HG03442 (cell line): ENCODE results near the gene ALKBH4.

Experiments
- ATAC-seq: cut with Tn5 transposase; IDR thresholded peaks from one replicate; pipeline ENCODE4 v1.9.1; 2021; ENCODE audit warnings: mild to moderate bottlenecking, moderate library complexity; ENCODE audit not compliant: unreplicated experiment

ALKBH4 gene

DNA sequence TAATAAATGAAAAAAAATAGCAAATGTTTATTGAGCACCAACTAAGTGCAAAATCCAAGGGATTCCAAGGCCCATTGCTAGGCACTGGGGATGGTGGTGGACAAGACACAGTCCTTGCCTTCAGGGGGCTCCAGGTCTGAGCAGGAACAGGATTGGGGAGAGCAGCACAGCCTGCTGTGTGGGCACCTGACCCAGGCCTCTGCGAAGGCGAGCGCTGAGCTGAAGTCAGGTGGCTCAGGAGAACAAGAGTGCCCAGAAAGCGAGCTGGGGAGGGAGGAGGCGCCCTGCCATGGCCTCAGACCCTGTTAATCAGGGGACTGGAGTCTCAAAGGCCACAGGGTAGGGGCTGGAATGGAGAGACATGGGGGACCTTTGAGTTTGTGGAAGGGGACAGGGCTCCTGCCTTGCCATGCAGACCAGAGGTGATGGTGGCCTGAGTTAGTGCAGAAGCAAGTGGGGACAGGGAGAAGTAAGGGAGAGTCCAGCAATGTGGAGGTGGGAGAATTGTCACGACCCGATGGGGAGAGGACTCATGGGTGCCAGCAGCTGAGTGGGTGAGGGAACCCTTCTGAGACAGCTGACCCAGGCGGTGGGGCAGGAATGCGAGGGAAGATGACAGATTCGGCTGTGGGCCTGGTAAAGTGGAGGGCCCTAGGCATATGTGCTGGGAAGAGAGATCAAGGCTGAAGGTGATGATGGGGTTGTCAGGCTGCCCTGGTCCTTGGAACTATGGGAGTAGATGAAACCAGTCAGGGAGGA lies 35.3 kb downstream of the ALKBH4 start:
- no peak for ATAC-seq

GRCh38 chr7:102427019-102427405 lies 37.7 kb downstream of the ALKBH4 start:
- no peak for ATAC-seq

- peak; percentile 38 for ATAC-seq
Measured at GRCh38 chr7:102426268-102427018, 38.2 kb downstream of the ALKBH4 start.

GRCh38 chr7:102425639-102426267 lies 38.9 kb downstream of the ALKBH4 start:
- peak; percentile 56 for ATAC-seq

- ATAC-seq = no peak
Measured at GRCh38 chr7:102424787-102425218, 39.9 kb downstream of the ALKBH4 start.

DNA sequence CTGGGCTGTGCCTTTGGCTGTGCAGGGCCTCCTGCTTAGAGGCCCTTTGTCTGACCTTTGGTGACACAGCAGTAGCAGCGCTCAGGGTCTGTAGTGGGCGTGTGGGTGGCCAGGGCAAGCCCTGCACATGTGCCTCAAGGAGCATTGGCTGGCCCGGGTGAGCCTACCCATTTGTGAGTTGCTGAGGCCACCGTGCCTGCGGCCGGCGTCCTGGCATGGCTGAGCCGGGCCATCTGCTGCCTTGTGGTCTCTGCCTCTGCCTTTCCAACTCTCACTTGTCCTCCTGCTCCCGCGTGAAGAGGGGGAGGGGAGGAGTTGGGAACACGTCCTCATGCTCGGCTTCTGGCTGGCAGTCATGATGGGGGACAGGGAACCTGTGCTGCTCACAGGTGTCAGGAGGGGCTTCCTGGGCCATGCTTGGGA lies 40.5 kb downstream of the ALKBH4 start:
- no peak for ATAC-seq

GRCh38 chr7:102421706-102422240 lies 42.9 kb downstream of the ALKBH4 start:
- ATAC-seq = no peak

DNA sequence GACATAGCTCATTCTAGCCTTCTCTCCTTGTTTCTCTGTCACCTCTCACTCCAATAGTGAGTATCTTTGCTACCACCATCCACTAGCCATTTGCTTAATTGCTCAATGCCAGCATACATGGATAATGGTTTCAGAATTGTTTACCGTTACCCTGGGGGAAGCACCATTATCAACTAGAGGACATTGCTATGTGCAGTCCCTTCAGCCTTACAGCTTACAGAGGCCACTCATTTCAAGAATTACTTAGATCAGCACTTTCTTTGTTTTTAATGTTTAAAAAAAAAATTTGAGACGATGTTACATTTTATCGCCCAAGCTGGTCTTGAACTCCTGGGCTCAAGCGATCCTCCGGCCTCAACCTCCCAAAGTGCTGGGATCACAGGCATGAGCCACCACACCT lies 46.1 kb downstream of the ALKBH4 start:
- ATAC-seq = no peak

- ATAC-seq = no peak
Measured at GRCh38 chr7:102417105-102417504, 47.6 kb downstream of the ALKBH4 start.

DNA sequence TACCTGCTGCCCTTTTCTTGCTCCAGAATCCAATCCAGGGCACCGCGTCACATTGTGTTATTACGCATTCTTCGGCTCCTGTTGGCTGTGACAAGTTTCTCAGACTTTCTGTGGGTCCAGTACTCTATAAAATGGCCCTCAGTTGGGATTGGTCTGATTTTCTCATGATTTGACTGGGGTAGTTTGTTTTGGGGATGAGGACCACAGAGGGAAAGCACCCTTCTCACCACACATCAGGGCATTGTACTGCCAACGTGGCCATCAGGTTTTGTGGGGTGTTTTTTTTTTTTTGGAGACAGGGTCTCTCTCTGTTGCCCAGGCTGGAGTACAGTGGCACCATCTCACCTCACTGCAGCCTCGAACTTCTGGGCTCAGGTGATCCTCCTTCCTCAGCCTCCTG lies 48.3 kb downstream of the ALKBH4 start:
- no peak for ATAC-seq

- no peak for ATAC-seq
Measured at GRCh38 chr7:102415685-102416225, 48.9 kb downstream of the ALKBH4 start.

GRCh38 chr7:102413611-102414010 lies 51.1 kb downstream of the ALKBH4 start:
- ATAC-seq = no peak

DNA sequence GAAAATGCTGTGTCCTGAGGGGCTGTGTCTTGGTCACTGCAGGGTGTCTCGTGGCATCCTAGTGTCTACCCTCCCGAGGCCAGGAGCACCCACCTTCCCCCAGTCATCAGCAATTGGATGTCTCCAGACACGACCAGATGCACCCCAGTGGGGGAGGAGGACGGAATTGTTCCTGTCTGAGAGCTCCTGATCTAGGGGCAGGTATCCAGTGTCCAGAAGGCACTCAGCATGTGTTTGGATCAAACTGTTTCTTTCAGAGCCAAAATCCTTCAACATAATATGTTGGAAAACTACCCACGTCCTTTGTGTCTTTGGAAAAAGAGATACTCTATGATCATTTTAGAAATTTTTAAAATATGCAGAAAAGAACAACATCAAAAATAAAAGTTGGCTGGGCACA lies 51.6 kb downstream of the ALKBH4 start:
- no peak for ATAC-seq

DNA sequence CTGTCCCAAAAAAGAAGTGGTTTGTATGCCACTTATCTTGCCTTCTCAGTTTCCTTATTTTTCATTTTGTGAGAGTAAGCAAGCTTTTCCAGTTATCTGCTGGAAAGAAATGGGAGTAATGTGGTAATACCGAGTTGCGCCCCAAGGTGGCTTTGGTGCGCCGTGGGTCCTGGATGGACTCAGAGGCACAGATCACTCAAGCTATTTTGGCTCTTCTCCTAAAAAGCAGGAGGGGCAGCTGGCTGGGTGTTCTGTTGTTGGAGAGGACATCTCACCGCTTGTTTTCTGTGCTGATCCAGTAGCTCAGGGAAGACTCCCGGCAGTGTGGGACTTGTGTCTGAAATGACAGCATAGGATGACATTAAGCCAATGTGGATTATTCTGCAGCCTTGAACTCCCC lies 52.1 kb downstream of the ALKBH4 start:
- no peak for ATAC-seq

- ATAC-seq = no peak
Measured at GRCh38 chr7:102410918-102411317, 53.7 kb downstream of the ALKBH4 start.

DNA sequence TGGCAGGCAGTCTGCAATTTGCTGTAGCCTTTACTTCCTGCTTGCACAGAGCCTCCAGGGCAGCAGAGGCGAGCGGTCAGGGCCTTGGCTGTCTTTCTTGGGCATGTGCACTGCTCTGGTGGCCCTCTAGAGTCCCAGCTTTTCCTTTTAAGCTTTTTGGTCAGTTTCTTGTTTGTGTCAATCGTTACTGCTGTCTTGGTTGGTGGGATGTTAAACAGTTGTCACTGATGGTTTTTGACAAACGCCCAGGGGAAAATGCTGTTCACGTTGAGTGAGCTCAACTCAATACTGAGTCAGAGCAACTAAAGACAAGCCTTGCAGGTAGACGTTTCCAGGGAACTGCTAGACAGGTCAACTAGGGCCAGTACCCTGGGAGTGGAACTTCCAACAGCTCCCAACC lies 54.5 kb downstream of the ALKBH4 start:
- no peak for ATAC-seq

DNA sequence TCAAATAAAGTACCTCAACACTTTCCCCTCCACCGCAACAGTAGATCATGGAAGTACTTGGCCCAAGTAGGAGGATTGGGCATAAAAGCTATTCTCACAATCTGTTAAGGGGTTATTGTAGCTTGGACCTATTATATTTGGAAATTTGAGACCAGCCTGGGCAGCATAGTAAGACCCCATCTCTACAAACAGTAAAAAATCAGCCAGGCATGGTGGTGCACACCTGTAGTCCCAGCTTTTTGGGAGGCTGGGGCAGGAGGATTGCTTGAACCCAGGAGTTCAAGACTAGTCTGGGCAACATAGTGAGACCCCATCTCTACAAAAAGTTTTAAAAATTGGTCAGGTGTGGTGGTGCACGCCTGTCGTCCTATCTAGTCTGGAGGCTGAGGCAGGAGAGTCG lies 55.3 kb downstream of the ALKBH4 start:
- ATAC-seq = no peak

- peak; percentile 56 for ATAC-seq
Measured at GRCh38 chr7:102408530-102408929, 56.1 kb downstream of the ALKBH4 start.

DNA sequence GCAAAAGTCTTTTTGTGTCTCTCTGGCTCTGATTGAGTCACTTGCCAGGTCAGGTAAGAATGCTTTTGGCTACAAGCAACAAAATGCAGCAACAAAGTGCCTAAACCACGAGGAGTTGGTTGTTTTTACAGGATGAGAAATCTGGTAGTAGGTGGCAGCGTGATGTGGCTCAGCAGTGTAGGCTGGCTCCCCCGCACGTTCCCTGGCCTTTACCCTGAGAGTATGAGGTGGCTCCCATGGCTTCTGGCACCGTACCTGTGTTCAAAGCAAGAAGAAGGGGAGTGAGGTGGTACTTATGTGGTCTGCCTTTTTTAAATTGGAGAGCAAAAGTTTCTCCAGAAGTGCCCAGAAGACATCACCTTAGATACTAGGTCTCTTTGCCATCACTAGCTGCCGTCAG lies 56.8 kb downstream of the ALKBH4 start:
- ATAC-seq = peak; percentile 12
